Right ventricle myocardium inferior (tissue), 1 donor: Measurements from ENCODE around the gene FUT8. TPM values are rescaled to one million over a fixed set of nuclear protein-coding genes. Genes with fewer than 3 reads are reported as not detected.
"Not testable (repeated sequence)": the region's sequence is repeated elsewhere in the genome, so short reads cannot be mapped to it uniquely, and the experiment has no call there.

Experiments used
- ATAC-seq: fragments of 200-7000 bp; cut with Tn5 transposase; one replicate; pipeline ENCODE4 v1.9.1; 2020; ENCODE audit warnings: mild to moderate bottlenecking, moderate library complexity
- DNase-seq: peaks from one replicate; pipeline ENCODE4 v3.0.0; 2021; ENCODE audit errors: missing footprints
- intact Hi-C: fragments of 100-400 bp; cut with DNase I; formaldehyde crosslinking; loops from one replicate; pipeline ENCODE4 v1.11.0; 2022
- total RNA-seq: library from RNA; stranded (reverse); fragmentation: NEBNext Ultra II Directional; extraction: Animal tissue kit (Norgen Biotek cat#: 25700); gene quantifications from one replicate; pipeline ENCODE4 v1.2.1, GENCODE V29; 2021
- donor health status: DM: no; HTN: yes; CAD: no; lungs with severe emphysema.

Gene FUT8
- total RNA-seq, 1 donor from 2014 or later = 15.7 TPM

DNA sequence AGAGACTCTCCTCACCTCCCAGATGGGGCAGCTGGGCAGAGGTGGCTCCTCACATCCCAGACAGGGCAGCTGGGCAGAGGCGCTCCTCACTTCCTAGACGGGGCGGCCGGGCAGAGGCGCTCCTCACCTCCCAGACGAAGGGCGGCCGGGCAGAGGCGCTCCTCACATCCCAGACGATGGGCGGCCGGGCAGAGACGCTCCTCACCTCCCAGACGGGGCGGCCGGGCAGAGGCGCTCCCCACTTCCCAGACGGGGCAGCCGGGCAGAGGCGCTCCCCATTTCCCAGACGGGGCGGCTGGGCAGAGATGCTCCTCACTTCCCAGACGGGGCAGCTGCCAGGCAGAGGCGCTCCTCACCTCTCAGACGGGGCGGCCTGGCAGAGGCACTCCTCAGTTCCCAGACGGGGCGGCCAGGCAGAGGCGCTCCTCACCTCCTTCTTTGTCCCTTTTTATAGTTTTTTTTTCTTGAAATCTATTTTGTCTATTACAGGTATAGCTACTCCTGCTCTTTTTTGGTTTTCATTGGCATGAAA, 304.9 kb downstream of the FUT8 start:
- ATAC-seq, DNase-seq, intact Hi-C loops: not testable (repeated sequence)

DNA sequence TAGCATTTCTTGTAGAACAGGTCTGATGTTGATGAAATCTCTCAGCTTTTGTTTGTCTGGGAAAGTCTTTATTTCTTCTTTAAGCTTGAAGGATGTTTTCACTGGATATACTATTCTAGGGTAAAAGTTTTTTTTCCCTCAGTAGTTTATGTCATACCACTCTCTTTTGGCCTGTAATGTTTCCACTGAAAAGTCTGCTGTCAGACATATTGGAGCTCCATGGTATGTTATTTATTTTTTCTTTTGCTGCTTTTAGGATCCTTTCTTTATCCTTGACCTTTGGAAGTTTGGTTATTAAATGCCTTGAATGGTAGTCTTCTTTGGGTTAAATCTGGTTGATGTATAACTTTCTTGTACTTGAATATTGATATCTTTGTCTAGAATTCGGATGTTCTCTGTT, 306.1 kb downstream of the FUT8 start:
- ATAC-seq = no peak
- DNase-seq = no peak
- intact Hi-C loops = no loop called here

DNA sequence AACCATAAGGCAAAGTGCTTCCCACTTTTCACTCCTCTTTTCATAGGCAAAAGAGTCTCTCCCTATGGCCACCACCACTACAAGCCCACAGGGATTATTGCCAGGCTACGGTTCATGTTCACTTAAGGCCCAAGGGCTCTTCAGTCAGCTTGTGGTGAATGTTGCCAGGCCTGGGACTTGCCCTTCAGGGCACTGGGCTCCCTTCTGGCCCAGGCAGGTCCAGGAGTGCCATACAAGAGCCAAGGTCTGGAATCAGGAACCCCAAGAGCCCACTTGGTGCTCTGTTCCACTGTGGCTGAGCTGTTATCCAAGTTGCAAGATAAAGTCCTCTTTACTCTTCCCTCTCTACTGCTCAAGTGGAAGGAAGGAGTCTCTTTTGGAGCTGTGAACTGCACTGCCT, 307.6 kb downstream of the FUT8 start:
- no peak for DNase-seq
- intact Hi-C loops = no loop called here

DNA sequence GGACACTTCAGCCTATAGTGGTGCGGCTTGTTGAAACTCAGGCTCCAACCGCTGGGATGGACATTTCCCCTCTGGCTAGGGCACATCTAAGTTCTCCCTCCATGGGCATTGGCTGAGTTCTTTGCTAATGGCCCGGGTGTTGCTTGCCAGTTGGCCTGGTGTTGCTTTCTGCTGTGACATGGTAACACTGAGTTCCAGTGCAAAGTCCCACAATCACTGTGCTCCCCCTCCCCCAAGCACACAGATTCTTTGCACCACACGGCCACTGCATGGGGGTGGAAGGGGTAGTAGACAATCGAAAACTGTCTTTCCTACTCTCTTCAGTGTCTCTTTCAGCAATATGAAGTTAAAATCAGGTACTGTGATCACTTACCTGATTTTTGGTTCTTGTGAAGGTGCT, 308.2 kb downstream of the FUT8 start:
- intact Hi-C loops = no loop called here
- DNase-seq (no peak), ATAC-seq (no peak)

More for the DNA sequence above, 307.6 kb downstream of the FUT8 start:
- no peak for ATAC-seq

DNA sequence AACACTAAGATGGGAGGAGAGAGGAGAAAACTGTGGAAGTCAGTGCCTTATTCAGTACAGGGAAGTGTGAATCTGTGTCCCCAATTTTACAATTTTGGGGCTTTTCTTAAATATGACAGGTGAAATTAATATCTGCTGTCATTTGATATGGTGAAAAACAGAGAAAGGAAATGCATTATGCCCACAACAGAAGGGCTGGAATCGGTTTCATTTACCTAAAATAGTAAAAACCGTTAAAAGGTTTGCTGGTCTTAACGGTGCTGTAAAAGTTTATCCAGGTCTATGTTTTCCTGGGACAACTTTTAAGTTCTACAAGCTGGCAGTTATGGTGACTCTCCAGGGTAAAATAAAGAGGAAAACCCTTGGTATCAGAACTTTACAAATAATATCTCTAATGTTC, 310.8 kb downstream of the FUT8 start:
- no peak for ATAC-seq
- no peak for DNase-seq
- intact Hi-C loops = no loop called here

DNA sequence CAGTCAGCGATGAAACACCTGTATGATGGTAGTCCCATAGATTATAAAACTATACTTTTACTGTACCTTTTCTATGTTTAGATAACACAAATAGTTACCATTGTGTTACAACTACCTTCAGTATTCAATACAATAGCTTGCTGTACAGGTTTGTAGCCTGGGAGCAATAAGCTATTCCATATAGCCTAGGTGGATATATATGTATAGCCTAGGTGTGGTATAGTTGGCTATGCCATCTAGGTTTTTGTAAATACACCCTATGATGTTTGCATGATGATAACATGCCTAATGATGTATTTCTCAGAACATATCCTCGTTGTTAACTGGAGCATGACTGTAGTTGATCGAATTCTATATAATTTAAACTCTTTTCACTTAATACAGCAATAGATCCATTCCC, 316.1 kb downstream of the FUT8 start:
- ATAC-seq = no peak
- intact Hi-C loops = no loop called here
- DNase-seq = no peak

DNA sequence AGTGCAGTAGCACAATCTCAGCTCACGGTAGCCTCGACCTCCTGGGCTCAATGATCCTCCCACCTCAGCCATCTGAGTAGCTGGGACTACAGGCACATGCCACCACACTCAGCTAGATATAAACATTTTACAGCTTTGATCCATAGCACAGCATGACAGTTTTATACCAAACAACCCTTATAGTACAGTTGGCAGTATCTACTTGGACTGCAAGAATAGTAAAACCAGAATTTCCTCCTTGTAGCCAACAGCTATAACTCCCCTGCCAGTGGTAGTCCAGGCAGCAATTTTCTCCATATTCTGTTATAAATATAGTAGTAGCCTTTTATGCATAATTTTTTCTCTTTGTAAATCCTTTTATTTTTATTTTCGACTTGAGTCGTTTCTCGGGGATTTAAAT, 317.0 kb downstream of the FUT8 start:
- DNase-seq (no peak), ATAC-seq (no peak)
- intact Hi-C loops = no loop called here

DNA sequence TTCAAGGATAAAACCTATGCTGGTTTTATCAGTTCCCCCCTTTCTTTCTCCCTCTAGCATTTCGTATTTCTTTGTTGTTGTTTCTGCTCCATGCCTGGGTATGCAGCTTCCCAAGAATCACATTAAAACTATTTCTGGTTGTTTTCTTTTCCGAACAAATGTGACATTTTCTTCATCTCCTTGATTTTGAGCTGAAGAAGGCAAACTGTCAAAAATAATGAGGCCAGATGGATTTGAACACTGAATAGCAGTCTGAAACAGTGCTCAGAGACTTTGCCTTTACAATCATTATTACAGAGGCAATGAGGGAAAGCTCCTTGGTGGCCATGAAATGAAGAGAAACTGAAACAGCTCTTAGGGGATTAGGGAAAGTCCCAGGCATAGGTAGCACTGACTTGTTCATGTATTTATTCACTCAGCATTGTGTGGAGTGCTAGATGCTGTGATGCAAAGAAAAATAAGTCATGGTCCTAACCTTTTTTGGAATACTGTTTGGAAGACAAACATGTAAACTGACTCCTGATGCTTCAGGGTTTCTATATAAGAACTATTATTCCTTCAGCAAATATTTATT, 319.5 kb downstream of the FUT8 start:
- ATAC-seq = no peak
- intact Hi-C loops = no loop called here

DNA sequence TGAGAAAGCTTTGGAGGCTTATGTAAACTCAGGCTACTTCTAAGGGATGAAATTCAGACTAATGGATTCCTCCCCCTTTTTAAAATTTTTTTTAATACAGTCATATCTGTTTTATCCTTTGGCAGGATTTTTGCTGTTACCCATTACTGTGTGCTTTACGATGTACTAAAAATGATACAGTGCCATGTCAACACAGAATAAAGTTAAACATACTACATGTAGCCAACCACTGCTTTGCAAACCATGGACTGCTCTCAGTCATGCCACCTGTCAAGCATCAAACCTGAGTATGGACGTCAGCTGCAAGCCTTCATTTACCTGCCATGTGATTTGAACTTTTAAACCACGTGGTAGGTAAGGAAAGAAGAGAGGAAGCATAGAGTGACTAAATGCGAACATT, 325.8 kb downstream of the FUT8 start:
- DNase-seq = no peak
- intact Hi-C loops = no loop called here
- ATAC-seq = no peak

More for the DNA sequence above, 319.5 kb downstream of the FUT8 start:
- DNase-seq = no peak

DNA sequence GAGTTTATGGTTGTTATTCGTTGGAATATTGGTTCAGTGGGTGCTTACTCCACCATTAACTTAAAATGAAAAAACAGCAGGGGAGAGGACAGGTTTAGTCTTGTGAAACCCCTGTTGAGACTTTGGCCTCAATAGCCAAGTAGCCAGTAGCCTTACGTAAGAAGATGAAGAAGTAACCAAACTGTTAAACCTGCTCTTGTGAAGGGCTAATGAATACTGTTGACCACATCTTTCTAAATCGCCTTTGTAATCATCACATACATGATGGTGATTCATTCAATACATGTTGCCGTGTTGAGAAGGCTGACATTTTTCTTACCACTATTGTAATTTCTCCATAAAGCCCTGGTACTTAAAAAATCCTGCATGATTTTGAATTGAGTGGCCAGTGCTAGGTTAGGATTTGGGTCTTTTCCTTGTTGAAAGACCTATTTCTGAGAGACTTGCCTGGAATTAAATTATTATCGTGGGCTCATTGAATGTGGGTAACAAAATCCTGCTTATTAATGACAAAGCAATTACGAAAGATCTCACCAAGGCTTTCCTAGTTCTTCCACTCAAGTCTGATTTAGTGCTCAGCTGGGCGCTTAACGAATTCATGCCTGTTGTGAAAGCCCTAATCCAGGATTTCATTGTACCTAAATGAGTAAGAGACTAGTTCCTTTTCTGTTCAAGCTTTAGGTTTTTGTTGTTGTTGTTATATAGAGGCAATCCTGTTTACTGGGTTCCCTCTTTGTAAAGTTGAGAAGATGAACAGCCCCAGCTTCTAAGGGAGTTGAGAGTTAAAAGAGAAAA, 333.1 kb downstream of the FUT8 start:
- intact Hi-C loops = no loop called here
- ATAC-seq (no peak), DNase-seq (no peak)

DNA sequence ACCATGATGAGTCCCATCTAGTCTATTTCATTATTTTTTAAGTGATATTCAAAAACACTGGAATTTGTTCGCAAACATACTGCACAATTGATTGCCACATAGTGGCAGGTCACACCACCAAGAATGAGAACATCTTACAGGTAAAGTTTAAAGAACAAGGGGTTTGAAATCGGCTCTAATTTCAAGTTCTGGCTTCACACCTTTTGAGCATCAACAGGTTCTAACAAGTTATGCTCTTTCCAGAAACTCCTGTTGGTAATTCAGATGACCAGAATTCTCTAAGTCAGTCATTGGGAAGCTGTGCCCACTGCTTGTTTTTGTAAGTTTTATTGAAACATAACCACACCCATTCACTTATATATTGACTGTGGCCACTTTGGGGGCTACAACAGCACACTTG, 336.3 kb downstream of the FUT8 start:
- DNase-seq (no peak), ATAC-seq (no peak)
- intact Hi-C loops = no loop called here

DNA sequence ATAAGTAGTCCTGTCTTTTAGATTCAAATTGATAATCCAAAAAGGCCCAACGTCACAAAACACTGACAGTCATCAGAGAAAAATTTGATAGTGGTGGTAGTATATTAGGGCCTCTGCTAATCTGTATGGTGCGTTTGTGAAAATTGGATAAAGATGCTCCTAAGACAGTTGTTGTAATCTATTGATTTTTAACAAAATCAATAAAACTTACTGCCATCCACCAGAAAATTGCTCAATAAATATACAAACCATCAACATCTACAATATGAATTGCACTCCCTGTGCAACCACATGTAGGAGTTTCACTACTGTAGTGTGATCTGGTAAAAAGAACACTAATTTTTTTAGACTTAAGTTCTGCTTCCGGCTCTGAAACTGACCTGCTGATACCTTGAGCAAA, 336.8 kb downstream of the FUT8 start:
- DNase-seq (no peak), ATAC-seq (no peak)
- intact Hi-C loops = no loop called here

DNA sequence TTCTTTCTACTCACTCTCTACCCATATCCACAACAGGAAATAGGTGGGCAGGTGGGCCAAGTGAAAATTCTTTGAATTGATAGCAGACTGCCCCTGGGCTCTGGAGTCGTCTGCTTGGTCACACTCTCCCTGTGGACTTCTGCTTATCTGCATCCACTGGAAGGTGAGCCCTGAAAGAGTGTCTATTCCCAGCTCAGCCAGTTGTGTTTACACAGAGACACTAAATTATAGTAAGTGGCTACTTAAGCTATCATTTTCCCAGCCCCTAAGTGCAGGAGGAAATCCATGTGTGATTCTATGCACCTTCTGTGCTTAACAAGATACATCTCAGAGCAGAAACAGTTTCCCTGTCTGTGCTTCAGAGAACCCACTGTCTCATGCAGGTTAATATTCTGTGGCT, 338.4 kb downstream of the FUT8 start:
- intact Hi-C loops = no loop called here
- no peak for DNase-seq
- no peak for ATAC-seq

DNA sequence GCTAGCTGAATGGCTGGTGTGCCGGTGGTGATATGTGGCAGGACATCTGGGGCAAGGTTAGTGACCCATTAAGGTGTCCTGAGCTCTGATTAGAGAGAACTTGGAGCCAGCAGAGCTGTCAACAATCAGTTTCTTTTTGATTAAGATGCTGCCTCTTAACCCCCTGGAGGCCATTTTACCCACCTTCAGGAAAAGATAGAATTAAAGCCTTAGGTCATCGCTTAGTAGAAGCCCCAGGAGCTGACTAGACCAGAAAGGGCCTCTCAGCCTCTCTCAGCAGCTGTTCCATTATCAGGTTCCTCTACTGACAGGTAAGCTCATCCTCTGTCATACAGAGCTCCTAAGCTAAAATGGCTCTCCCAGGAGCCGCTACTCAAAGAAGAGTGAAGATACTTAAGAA, 339.0 kb downstream of the FUT8 start:
- intact Hi-C loops = no loop called here
- DNase-seq (no peak), ATAC-seq (no peak)

DNA sequence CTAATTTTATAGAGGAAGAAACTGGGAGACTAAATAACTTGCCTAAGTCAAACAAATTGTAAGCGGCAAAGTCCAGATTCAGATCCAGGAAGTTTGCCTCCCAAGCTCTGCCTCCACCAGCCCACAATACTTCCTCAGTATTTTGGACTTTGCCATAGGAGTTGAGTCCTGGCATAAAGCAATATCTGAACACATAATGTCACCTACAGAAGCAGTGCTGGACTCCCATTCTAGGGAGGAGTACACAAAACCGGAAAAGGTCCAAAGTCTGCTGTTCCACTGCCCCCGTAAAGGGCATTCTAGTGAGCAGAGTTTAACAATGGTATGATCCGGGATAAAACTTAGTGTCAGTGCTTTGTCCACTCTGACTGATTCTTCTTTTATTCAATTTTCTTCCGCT, 340.5 kb downstream of the FUT8 start:
- intact Hi-C loops = no loop called here
- DNase-seq = no peak

DNA sequence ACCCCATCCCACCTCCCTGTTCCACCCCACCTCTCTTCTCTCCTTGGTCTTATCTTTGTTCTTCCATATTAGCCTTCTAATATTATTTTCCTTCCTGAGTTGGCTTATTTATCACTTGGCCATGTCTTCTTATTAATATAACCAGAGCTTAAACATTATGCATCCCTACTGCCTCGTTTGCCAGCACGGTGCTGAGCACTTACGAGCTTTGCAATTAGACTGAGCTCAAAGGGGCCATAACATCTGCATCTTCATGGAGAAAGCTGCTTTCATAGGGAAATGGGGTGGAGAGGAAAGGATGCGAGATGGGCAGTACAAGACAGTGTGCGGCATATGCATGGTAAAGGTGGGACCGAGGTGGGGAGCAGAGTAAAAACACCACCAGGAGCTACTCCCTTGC, 342.8 kb downstream of the FUT8 start:
- no peak for ATAC-seq
- intact Hi-C loops = no loop called here
- DNase-seq = no peak

More for the DNA sequence above, 340.5 kb downstream of the FUT8 start:
- no peak for ATAC-seq

DNA sequence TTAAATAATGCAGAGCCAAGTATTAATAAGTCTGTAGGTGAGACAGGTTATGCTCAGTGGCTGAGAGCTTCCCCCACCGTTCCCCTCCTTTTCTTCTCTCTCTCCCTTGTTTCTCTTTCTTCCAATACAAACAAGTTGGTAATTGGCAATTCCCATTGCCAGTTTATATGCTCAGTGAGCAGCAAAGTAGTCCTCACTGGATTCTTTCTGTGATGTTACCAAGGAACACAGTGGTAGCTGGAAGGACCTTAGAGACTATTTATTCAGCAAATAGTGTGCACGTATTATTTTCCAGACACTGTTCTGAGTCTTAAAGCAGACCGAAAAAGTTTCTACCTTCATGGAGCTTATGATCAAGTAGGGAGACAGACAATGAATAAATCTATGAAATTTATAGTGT, 344.4 kb downstream of the FUT8 start:
- intact Hi-C loops = no loop called here
- DNase-seq (no peak), ATAC-seq (no peak)

DNA sequence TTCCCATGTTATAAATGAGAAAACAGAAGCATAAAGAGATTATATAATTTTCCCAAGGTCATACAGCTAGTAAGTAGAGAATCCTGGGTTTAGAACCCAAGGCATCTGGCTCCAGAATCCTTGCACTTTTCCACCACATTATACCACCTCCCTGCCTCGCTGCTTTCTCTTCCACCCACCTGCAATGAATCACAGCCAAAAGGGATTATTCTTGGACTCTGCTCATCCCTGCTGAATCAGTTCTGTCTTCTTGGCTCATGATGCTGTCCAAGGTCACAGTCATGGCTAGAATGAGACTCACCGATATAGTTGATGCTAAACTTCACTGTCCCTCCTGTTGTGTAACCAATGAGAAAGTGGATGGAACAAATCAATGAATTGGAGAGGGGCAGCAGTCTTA, 356.6 kb downstream of the FUT8 start:
- no peak for ATAC-seq
- intact Hi-C loops = no loop called here
- DNase-seq = no peak

DNA sequence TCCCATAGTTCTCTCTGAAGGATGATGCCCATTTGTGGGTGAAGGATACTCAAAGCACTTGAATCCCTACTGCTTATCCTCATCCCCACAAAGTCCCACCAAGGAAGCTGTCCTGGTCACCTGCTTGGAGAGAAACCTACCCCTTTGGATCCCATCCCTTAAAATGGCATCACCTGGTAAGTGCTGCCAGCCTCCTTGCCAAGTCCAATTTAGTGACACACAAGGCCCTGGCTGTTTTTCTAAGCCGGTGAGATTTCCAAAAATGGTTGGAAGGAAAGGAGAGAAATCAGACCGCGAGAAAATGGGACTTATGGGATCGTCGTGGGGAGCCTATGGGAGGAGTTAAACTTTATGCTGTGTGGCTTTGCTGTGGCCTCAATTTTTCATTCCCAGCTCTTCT, 358.2 kb downstream of the FUT8 start:
- intact Hi-C loops = no loop called here
- DNase-seq = no peak
- no peak for ATAC-seq

DNA sequence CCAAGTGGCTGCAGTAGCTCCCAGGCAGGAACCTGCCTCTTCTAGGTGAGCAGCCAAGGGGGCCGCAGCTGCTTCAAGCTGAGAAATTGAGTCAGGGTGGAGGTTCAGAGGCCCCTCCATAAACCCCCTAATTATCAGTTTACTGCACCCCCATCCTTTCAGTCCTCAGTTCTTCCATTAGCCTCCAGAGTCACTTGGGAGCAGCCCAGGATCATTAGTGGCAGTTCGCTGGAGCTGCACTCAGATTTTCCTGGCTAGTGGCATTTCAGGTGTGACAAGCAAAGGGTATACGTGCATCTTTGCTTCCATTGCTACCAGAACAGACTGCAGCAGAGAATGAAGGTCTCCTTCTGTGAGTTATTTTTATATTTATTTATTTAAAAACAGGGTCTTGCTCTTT, 358.7 kb downstream of the FUT8 start:
- DNase-seq (no peak), ATAC-seq (no peak)
- intact Hi-C loops = no loop called here

DNA sequence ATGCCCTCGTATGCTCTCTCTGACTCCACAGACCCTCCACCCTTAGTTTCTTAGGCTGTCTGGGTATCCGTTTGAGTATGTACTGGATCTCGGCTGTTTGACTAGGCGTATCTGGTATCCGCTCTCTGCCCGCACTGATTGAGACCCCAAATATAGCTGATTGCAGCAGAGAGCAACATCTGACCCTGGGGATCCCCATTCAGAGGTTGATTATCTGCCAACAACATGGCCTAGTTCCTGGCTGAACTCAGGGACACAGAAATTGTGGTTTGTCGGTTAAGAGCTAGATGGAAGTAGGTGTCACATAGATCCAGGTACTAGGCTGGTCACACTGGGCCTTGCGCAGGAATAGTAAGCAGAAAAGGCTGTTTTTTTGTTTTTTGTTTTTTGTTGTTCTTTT, 359.9 kb downstream of the FUT8 start:
- DNase-seq = no peak
- ATAC-seq = no peak
- intact Hi-C loops = no loop called here
